ENCODE data around the gene ACTN3.

The ACTN3 gene

DNA sequence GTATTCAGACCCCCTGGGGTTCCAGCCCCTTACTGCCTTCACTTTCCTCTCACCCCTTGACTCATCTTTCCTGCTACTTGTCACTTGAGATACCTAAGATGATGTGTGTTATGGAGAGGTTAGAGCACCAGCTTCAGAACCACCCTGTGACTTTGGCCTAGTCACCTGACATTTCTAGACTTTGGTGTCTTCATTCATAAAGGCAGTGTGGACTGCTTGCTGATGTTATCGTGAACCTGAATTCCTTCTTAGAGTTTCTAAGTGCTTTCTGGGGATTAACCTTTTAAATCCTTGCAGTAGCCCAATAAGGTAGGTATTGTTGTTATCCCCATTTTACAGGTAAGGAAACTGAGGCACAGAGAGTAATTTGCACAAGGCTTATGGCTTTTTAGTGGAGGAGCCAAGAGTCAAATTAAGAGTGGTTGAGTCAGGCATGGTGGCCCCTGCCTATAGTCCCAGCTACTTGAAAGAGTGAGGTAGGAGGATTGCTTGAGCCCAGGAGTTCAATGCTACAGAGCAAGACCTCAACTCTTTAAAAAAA is 41.4 kb upstream of the ACTN3 start:
- H3F3A ChIP-seq (ENCODE audit: low read depth): no peaks in the 10 kb centered on the region
- TF ChIP-seq, protein P1, sequence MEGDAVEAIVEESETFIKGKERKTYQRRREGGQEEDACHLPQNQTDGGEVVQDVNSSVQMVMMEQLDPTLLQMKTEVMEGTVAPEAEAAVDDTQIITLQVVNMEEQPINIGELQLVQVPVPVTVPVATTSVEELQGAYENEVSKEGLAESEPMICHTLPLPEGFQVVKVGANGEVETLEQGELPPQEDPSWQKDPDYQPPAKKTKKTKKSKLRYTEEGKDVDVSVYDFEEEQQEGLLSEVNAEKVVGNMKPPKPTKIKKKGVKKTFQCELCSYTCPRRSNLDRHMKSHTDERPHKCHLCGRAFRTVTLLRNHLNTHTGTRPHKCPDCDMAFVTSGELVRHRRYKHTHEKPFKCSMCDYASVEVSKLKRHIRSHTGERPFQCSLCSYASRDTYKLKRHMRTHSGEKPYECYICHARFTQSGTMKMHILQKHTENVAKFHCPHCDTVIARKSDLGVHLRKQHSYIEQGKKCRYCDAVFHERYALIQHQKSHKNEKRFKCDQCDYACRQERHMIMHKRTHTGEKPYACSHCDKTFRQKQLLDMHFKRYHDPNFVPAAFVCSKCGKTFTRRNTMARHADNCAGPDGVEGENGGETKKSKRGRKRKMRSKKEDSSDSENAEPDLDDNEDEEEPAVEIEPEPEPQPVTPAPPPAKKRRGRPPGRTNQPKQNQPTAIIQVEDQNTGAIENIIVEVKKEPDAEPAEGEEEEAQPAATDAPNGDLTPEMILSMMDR (conservative IDR thresholded peaks at IDR 0.05; ENCODE audit: low read length): no peak
- no peak for TF ChIP-seq EZH2phosphoT487 (IDR thresholded peaks at IDR 0.05; ENCODE audit: borderline replicate concordance)
- no peak overlapping the region for H3K9ac ChIP-seq (ENCODE audit: low read depth, low read length, poor library complexity, severe bottlenecking)
- no peaks in the 10 kb centered on the region for H3K79me2 ChIP-seq (ENCODE audit: insufficient read depth, low read length)
- H4K20me1 ChIP-seq (ENCODE audit: insufficient read depth, low read length, poor library complexity, severe bottlenecking): no peaks in the 10 kb centered on the region
- H3K36me3 ChIP-seq (ENCODE audit: insufficient read depth, low read length): peaks cover 9% of the 10 kb centered on the region; the same call in 1 of the 2 replicates
- H3K27me3 ChIP-seq (ENCODE audit: insufficient read depth, low read length, poor library complexity, severe bottlenecking): no peaks in the 10 kb centered on the region
- H3K9me2 ChIP-seq (replicated peaks; ENCODE audit: low read depth, low read length): no peaks in the 10 kb centered on the region
- no peak overlapping the region for H3K4me3 ChIP-seq (ENCODE audit: low read length, poor library complexity, severe bottlenecking)
- H3K4me1 ChIP-seq (ENCODE audit: insufficient read depth, low read length, poor library complexity, severe bottlenecking): no peaks in the 10 kb centered on the region
- H2AFZ ChIP-seq (ENCODE audit: low read length): no peak overlapping the region
- H3K9me3 ChIP-seq (ENCODE audit: insufficient read depth, low read depth, low read length): no peaks in the 10 kb centered on the region
- H3K4me2 ChIP-seq (ENCODE audit: low read depth, low read length, poor library complexity, severe bottlenecking): no peak overlapping the region

DNA sequence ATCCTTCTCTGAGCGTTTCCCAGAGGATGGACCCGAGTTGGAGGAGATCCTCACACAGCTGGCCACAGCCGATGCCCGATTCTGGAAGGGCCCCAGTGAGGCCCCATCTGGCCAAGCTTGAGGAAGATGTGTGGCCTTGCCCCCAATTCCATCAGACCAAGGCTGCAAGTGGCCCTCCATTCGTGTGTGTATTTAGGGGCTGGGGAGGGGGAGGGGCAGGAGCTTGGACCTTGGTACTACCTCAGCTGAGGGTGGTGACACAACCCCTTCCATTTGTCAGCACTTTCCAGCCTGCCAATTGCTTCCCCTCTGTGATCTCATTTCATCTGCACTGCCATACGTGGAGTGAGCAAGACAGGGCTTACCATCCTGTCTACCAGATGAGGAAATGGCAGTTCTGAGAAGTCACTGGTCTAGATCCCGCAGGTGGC is 37.6 kb upstream of the ACTN3 start:
- Histone ChIP-seq H3K4me1 (ENCODE audit: insufficient read depth, low read length, poor library complexity, severe bottlenecking) (peaks cover 4% of the 10 kb centered on the region), H3K9ac (ENCODE audit: low read depth, low read length, poor library complexity, severe bottlenecking) (no peak overlapping the region), H3K36me3 (ENCODE audit: insufficient read depth, low read length) (peaks cover 9% of the 10 kb centered on the region; the same call in 1 of the 2 replicates), H3K27me3 (ENCODE audit: insufficient read depth, low read length, poor library complexity, severe bottlenecking) (no peaks in the 10 kb centered on the region), H3K9me3 (ENCODE audit: insufficient read depth, low read depth, low read length) (no peaks in the 10 kb centered on the region), H2AFZ (ENCODE audit: low read length) (no peak overlapping the region), H3K9me2 (replicated peaks; ENCODE audit: low read depth, low read length) (no peaks in the 10 kb centered on the region), H3K4me2 (ENCODE audit: low read depth, low read length, poor library complexity, severe bottlenecking) (no peak overlapping the region), H3K79me2 (ENCODE audit: insufficient read depth, low read length) (no peaks in the 10 kb centered on the region), H3F3A (ENCODE audit: low read depth) (no peaks in the 10 kb centered on the region), H4K20me1 (ENCODE audit: insufficient read depth, low read length, poor library complexity, severe bottlenecking) (no peaks in the 10 kb centered on the region), H3K4me3 (ENCODE audit: low read length, poor library complexity, severe bottlenecking) (no peak overlapping the region)
- TF ChIP-seq, protein P1 (conservative IDR thresholded peaks at IDR 0.05; ENCODE audit: low read length): no peak

DNA sequence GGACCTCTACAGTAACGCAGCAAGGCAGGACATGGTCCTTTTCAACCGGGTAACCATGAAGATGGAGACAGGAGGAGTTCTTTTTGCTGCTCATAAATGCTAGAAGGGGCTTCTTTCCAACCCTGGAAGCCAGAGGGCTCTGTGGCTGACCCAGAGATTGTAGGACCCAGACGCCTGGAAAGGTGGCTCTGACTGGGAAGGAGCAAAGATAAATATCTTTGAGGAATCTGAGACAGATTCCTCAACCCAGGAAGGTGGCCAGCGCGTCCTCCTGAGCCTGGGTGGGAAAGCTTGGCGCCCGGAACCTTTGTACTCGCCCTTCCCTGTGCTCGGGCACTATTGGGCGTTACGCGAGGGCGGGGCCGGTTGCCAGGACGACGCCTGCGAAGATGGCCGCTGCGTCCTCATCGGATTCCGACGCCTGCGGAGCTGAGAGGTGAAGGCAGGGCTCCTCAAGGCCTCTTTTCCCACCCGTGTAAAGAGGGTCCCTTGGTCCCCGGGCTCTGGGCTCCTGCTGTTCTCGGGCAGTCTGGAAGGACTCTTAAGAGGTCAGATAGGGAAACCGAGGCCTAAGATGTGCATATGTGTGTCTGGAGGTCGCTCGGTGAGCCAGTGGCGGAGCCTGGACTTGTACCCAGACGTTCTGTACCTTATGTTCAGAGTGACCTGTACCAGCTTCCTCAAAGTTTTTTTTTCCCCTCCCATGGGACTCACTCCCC is 36.3 kb upstream of the ACTN3 start, which contains the start of gene BBS1:
Gene BBS1, plus strand, starts transcription at position 365 of the 719 bp plus-strand sequence. Its CDS starts 25 bp downstream, at position 390.
- no peak for TF ChIP-seq EZH2phosphoT487 (IDR thresholded peaks at IDR 0.05; ENCODE audit: borderline replicate concordance)
- TF ChIP-seq, protein P1 (conservative IDR thresholded peaks at IDR 0.05; ENCODE audit: low read length): no peak
- H3K4me3 ChIP-seq (ENCODE audit: low read length, poor library complexity, severe bottlenecking): peak within 1 kb of the TSS; percentile 81
- H3K36me3 ChIP-seq (ENCODE audit: insufficient read depth, low read length): peaks cover under 1% of the 10 kb centered on the region; the same call in 1 of the 2 replicates
- no peaks in the 10 kb centered on the region for H3K79me2 ChIP-seq (ENCODE audit: insufficient read depth, low read length)
- no peaks in the 10 kb centered on the region for H3K9me2 ChIP-seq (replicated peaks; ENCODE audit: low read depth, low read length)
- H3K9me3 ChIP-seq (ENCODE audit: insufficient read depth, low read depth, low read length): no peaks in the 10 kb centered on the region
- peak within 1 kb of the TSS; percentile 24 for H3K9ac ChIP-seq (ENCODE audit: low read depth, low read length, poor library complexity, severe bottlenecking)
- H3K4me2 ChIP-seq (ENCODE audit: low read depth, low read length, poor library complexity, severe bottlenecking): peak within 1 kb of the TSS; percentile 77
- H3K27me3 ChIP-seq (ENCODE audit: insufficient read depth, low read length, poor library complexity, severe bottlenecking): no peaks in the 10 kb centered on the region
- no peaks in the 10 kb centered on the region for H3F3A ChIP-seq (ENCODE audit: low read depth)
- H2AFZ ChIP-seq (ENCODE audit: low read length): peak within 1 kb of the TSS; percentile 87
- no peaks in the 10 kb centered on the region for H4K20me1 ChIP-seq (ENCODE audit: insufficient read depth, low read length, poor library complexity, severe bottlenecking)
- H3K4me1 ChIP-seq (ENCODE audit: insufficient read depth, low read length, poor library complexity, severe bottlenecking): peaks cover 4% of the 10 kb centered on the region
